HL-60 (cell line): ENCODE measurements around the gene CPVL.

Source experiments
- POLR2AphosphoS5 ChIP-seq: IDR thresholded peaks from 2 replicates; pipeline ENCODE4 v1.6.1; 2012; ENCODE audit warnings: low read depth
- SPI1 ChIP-seq: IDR thresholded peaks from 2 replicates; pipeline ENCODE4 v1.6.1; 2012; ENCODE audit warnings: low read depth, mild to moderate bottlenecking, borderline replicate concordance
- TF ChIP-seq, protein P1 (sequence below): IDR thresholded peaks from one replicate; pipeline ENCODE4 v1.5.1; 2011; ENCODE audit warnings: low read length, control low read depth, inconsistent platforms; ENCODE audit not compliant: insufficient read depth

GRCh38 chr7:28988810-28989209 is 157.5 kb downstream of the CPVL start:
- TF ChIP-seq, protein P1, sequence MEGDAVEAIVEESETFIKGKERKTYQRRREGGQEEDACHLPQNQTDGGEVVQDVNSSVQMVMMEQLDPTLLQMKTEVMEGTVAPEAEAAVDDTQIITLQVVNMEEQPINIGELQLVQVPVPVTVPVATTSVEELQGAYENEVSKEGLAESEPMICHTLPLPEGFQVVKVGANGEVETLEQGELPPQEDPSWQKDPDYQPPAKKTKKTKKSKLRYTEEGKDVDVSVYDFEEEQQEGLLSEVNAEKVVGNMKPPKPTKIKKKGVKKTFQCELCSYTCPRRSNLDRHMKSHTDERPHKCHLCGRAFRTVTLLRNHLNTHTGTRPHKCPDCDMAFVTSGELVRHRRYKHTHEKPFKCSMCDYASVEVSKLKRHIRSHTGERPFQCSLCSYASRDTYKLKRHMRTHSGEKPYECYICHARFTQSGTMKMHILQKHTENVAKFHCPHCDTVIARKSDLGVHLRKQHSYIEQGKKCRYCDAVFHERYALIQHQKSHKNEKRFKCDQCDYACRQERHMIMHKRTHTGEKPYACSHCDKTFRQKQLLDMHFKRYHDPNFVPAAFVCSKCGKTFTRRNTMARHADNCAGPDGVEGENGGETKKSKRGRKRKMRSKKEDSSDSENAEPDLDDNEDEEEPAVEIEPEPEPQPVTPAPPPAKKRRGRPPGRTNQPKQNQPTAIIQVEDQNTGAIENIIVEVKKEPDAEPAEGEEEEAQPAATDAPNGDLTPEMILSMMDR = no peak
- TF ChIP-seq POLR2AphosphoS5 (no peak), SPI1 (no peak)
